SH-SY5Y (cell line): Measurements from ENCODE around the gene DCLK1.

Experiments used
- GATA2 ChIP-seq: IDR thresholded peaks from 2 replicates; pipeline ENCODE4 v1.6.1; 2011; ENCODE audit warnings: mild to moderate bottlenecking, low read depth, low read length
- GATA3 ChIP-seq: IDR thresholded peaks from 2 replicates; pipeline ENCODE4 v1.6.1; 2011; ENCODE audit warnings: low read depth, mild to moderate bottlenecking, low read length, moderate library complexity

GRCh38 chr13:35888981-35889380, 242.2 kb downstream of the DCLK1 start:
- TF ChIP-seq GATA2 (no peak), GATA3 (no peak)
